Esophagus squamous epithelium (tissue), 4 donors: ENCODE data around the gene ITPK1.

ENCODE experiments used
- POLR2A ChIP-seq, 4 donors: fragments of 450-650 bp; IDR thresholded peaks; one replicate each; pipeline ENCODE4 v1.6.1; 2017; ENCODE audit warnings: antibody characterized with exemption in 4 of 4, mild to moderate bottlenecking in 4 of 4, moderate library complexity in 3 of 4
- TF ChIP-seq, protein P1 (sequence below), 6 experiments: fragments of 450-650 bp in 4 of 6; fragments of 200-600 bp in 2 of 6; sonication (generic) in 2 of 6; IDR thresholded peaks; one replicate each; pipeline ENCODE4 v1.5.1; 2016 to 2019; ENCODE audit warnings: antibody characterized with exemption in 6 of 6, mild to moderate bottlenecking in 4 of 6, moderate library complexity in 4 of 6

DNA sequence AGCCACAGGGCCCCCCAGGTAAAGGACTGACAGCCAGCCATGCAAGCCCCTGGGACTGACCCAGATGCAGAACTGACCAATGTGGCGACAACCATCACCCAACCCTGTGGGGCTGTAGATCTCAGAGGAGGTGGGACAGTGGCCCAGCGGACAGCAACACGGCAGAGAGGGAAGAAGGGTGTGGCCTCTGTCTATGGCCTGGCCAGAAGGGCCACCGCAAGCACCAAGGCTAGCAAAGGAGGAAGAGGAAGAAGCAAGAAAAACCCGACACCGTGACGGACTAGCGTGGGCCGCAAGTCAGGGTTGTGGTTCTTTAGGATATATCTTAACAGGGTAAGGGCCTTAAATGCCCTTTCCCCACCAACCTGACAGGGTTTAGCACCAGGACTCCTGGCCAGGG is 71.2 kb downstream of the ITPK1 start:
- TF ChIP-seq, protein P1, sequence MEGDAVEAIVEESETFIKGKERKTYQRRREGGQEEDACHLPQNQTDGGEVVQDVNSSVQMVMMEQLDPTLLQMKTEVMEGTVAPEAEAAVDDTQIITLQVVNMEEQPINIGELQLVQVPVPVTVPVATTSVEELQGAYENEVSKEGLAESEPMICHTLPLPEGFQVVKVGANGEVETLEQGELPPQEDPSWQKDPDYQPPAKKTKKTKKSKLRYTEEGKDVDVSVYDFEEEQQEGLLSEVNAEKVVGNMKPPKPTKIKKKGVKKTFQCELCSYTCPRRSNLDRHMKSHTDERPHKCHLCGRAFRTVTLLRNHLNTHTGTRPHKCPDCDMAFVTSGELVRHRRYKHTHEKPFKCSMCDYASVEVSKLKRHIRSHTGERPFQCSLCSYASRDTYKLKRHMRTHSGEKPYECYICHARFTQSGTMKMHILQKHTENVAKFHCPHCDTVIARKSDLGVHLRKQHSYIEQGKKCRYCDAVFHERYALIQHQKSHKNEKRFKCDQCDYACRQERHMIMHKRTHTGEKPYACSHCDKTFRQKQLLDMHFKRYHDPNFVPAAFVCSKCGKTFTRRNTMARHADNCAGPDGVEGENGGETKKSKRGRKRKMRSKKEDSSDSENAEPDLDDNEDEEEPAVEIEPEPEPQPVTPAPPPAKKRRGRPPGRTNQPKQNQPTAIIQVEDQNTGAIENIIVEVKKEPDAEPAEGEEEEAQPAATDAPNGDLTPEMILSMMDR (IDR thresholded peaks at IDR 0.05) = no peak
- TF ChIP-seq POLR2A (IDR thresholded peaks at IDR 0.05) = no peak
